HepG2 (cell line): ENCODE measurements around the gene TMBIM6. TPM values are rescaled to one million over a fixed set of nuclear protein-coding genes. Genes with fewer than 3 reads are reported as not detected.
A peak's percentile ranks its signal among the peaks of the same experiment; 100 is the strongest.

ENCODE experiments used
- ARNT2 ChIP-seq: sonication (generic); formaldehyde crosslinking; IDR thresholded peaks from 2 replicates; pipeline ENCODE4 v1.8.0; 2022; ENCODE audit warnings: mild to moderate bottlenecking, low read depth, missing genetic modification reagents, moderate library complexity
- DRAP1 ChIP-seq: IDR thresholded peaks from 2 replicates; pipeline ENCODE4 v1.6.1; 2016; ENCODE audit warnings: missing genetic modification reagents, missing compliant biosample characterization
- KLF15 ChIP-seq: sonication (generic); formaldehyde crosslinking; IDR thresholded peaks from 2 replicates; pipeline ENCODE4 v1.8.1; 2023; ENCODE audit warnings: borderline replicate concordance, mild to moderate bottlenecking, inconsistent platforms, missing genetic modification reagents, mixed read lengths
- ZNF609 ChIP-seq: sonication (generic); formaldehyde crosslinking; IDR thresholded peaks from 2 replicates; pipeline ENCODE4 v1.4.0; 2020; ENCODE audit warnings: mild to moderate bottlenecking, missing genetic modification reagents, borderline replicate concordance
- ZNF691 ChIP-seq: sonication (generic); formaldehyde crosslinking; IDR thresholded peaks from 2 replicates; pipeline ENCODE4 v1.4.0; 2020; ENCODE audit warnings: missing genetic modification reagents, low read depth, mild to moderate bottlenecking, borderline replicate concordance
- ZNF816 ChIP-seq: sonication (generic); formaldehyde crosslinking; IDR thresholded peaks from 2 replicates; pipeline ENCODE4 v1.8.0; 2022; ENCODE audit warnings: missing genetic modification reagents, mild to moderate bottlenecking, borderline replicate concordance
- polyA plus RNA-seq, 8 experiments: library from polyadenylated mRNA; depleted of rRNA in 3 of 8; stranded (reverse) in 7 of 8; unstranded in 1 of 8; fragments of >200 nt; fragmentation: Illumina TruSeq in 4 of 8; extraction: Trizol in 4 of 8; gene quantifications; 2 replicates each; pipeline versions ENCODE4 v1.2.1 to v1.2.3, GENCODE V29; 2011 to 2016; ENCODE audit warnings: low read depth in 4 of 8, missing spikeins in 1 of 8, mixed read lengths in 1 of 8; ENCODE audit not compliant: insufficient read depth in 1 of 8
- total RNA-seq, 5 experiments: library from RNA; depleted of rRNA; stranded (reverse); fragments of >200 nt; fragmentation: Illumina TruSeq; extraction: Trizol; gene quantifications; 2 replicates each; pipeline ENCODE4 v1.2.3, GENCODE V29; 2016; ENCODE audit warnings: low read depth in 1 of 5

The TMBIM6 gene
- total and polyA plus RNA-seq, 2 of the 13 experiments (the other 11 are each of a cell fraction or from before 2014, with no cell fraction given): 412 to 468 TPM

GRCh38 chr12:49741882-49742620 lies 694 bp downstream of the TMBIM6 start (continued):
- peak; percentile 52; the same call in 1 of the 2 replicates for TF ChIP-seq ZNF609
- no peak for TF ChIP-seq ZNF816 (CRISPR knock-in tag)
- TF ChIP-seq ARNT2 (CRISPR knock-in tag): no peak; the same call in 1 of the 2 replicates
- TF ChIP-seq ZNF691 (CRISPR knock-in tag): no peak
- no peak; the same call in 1 of the 2 replicates for TF ChIP-seq KLF15 (CRISPR knock-in tag)
- no peak for TF ChIP-seq DRAP1 (CRISPR knock-in tag)
